Keratinocyte (primary cell): ENCODE measurements around the gene SIK3. TPM values are rescaled to one million over a fixed set of nuclear protein-coding genes. Genes with fewer than 3 reads are reported as not detected.

Experiments
- DNase-seq: peaks from one replicate; pipeline ENCODE4 v3.0.0-alpha.2; 2011; ENCODE audit warnings: low read depth, missing footprints, low spot score
- FAIRE-seq: peaks from 2 replicates; lab custom pipeline; 2011; peaks lifted over from hg19 to GRCh38; lab: Jason Lieb, UNC
- H2AFZ ChIP-seq: 2 replicates; pipeline ENCODE4 v1.6.0; 2012; ENCODE audit warnings: low read length, control low read depth, inconsistent platforms; ENCODE audit not compliant: control insufficient read depth
- H3K27ac ChIP-seq: 2 replicates; pipeline ENCODE4 v1.5.1; 2011; ENCODE audit warnings: low read length; ENCODE audit not compliant: control insufficient read depth, insufficient read depth
- H3K27me3 ChIP-seq: 3 replicates; pipeline ENCODE4 v1.6.0; 2011; ENCODE audit warnings: low read length; ENCODE audit not compliant: control insufficient read depth, insufficient read depth; ENCODE audit errors: extremely low read depth
- H3K36me3 ChIP-seq, 2 experiments: 2 replicates in 1 of 2; 3 replicates in 1 of 2; pipeline ENCODE4 v1.5.1; 2011; ENCODE audit warnings: low read length in 2 of 2, mild to moderate bottlenecking in 1 of 2; ENCODE audit not compliant: control insufficient read depth in 2 of 2, insufficient read depth in 2 of 2; ENCODE audit errors: extremely low read depth in 1 of 2
- H3K4me1 ChIP-seq: 3 replicates; pipeline ENCODE4 v1.5.1; 2011; ENCODE audit warnings: low read length; ENCODE audit not compliant: control insufficient read depth, insufficient read depth; ENCODE audit errors: extremely low read depth
- H3K4me2 ChIP-seq: 3 replicates; pipeline ENCODE4 v1.6.0; 2011; ENCODE audit warnings: low read depth, low read length; ENCODE audit not compliant: control insufficient read depth, insufficient read depth; ENCODE audit errors: extremely low read depth
- H3K4me3 ChIP-seq, 3 experiments: fragments of 200-600 bp in 1 of 3; sonication (generic) in 1 of 3; 2 replicates in 2 of 3; 3 replicates in 1 of 3; pipeline ENCODE4 v1.5.1; 2011 to 2016; ENCODE audit warnings: low read length in 3 of 3, mild to moderate bottlenecking in 3 of 3, control low read depth in 2 of 3, inconsistent platforms in 1 of 3, low read depth in 1 of 3, mixed read lengths in 1 of 3, mixed run types in 1 of 3, moderate library complexity in 1 of 3; ENCODE audit not compliant: control insufficient read depth in 2 of 3, insufficient read depth in 2 of 3; ENCODE audit errors: extremely low read depth in 1 of 3
- H3K79me2 ChIP-seq: 2 replicates; pipeline ENCODE4 v1.6.0; 2012; ENCODE audit warnings: low read length; ENCODE audit not compliant: control insufficient read depth, insufficient read depth
- H3K9ac ChIP-seq: 3 replicates; pipeline ENCODE4 v1.6.0; 2011; ENCODE audit warnings: low read length; ENCODE audit not compliant: control insufficient read depth, insufficient read depth; ENCODE audit errors: extremely low read depth
- H3K9me1 ChIP-seq: 3 replicates; pipeline ENCODE4 v1.6.0; 2011; ENCODE audit warnings: low read length; ENCODE audit not compliant: control insufficient read depth, insufficient read depth; ENCODE audit errors: extremely low read depth
- H3K9me3 ChIP-seq: 2 replicates; pipeline ENCODE4 v1.5.1; 2012; ENCODE audit warnings: low read depth, low read length; ENCODE audit not compliant: control insufficient read depth
- H4K20me1 ChIP-seq: 3 replicates; pipeline ENCODE4 v1.6.0; 2011; ENCODE audit warnings: low read length; ENCODE audit not compliant: control insufficient read depth, insufficient read depth; ENCODE audit errors: extremely low read depth
- CTCF ChIP-seq, 3 experiments: IDR thresholded peaks in 1 of 3; conservative IDR thresholded peaks in 1 of 3; optimal IDR thresholded peaks in 1 of 3; 2 replicates in 2 of 3; 3 replicates in 1 of 3; pipeline versions ENCODE3 to v1.5.1; 2011; ENCODE audit warnings: low read length in 3 of 3, mild to moderate bottlenecking in 3 of 3, moderate library complexity in 2 of 3, control low read depth in 1 of 3, inconsistent platforms in 1 of 3; ENCODE audit not compliant: insufficient read depth in 2 of 3; ENCODE audit errors: extremely low read depth in 1 of 3
- EZH2 ChIP-seq: IDR thresholded peaks from one replicate; pipeline ENCODE4 v1.6.1; 2012; ENCODE audit warnings: inconsistent platforms, mild to moderate bottlenecking, low read length, moderate library complexity
- dilution Hi-C: fragments of 300-500 bp; cut with MboI; formaldehyde crosslinking; loops from one replicate; pipeline ENCODE4 v1.7.0; 2020; ENCODE audit warnings: low sequenced_read_pairs; ENCODE audit not compliant: extremely low pct_ligation_motif_present
- polyA plus RNA-seq, 5 experiments: library from polyadenylated mRNA; depleted of rRNA in 3 of 5; stranded (reverse) in 3 of 5; stranded (forward) in 1 of 5; unstranded in 1 of 5; fragments of >200 nt; gene quantifications; 1 replicate in 1 of 5; 2 replicates in 3 of 5; 3 replicates in 1 of 5; pipeline versions ENCODE4 v1.2.1 to v1.2.3, GENCODE V29; 2011 to 2012; ENCODE audit warnings: missing spikeins in 2 of 5, low read depth in 1 of 5, low replicate concordance in 1 of 5

Gene SIK3
- polyA plus RNA-seq, 1 donor (not counting 4 experiments of a cell fraction or from before 2014, with no cell fraction given): 8.2 TPM

GRCh38 chr11:116916052-116916451, 182.2 kb downstream of the SIK3 start:
- Histone ChIP-seq H3K4me2 (no peak overlapping the region), H3K4me1 (peaks cover 3% of the 10 kb centered on the region), H4K20me1 (no peaks in the 10 kb centered on the region), H2AFZ (no peak overlapping the region), H3K27ac (no peak overlapping the region), H3K36me3 (peaks cover 0 to 4% of the 10 kb centered on the region in 2 experiments), H3K4me3 (no peak overlapping the region), H3K9ac (no peak overlapping the region), H3K27me3 (no peaks in the 10 kb centered on the region), H3K9me1 (no peaks in the 10 kb centered on the region), H3K79me2 (no peaks in the 10 kb centered on the region), H3K9me3 (no peaks in the 10 kb centered on the region)
- dilution Hi-C loops: no loop called here
- TF ChIP-seq CTCF (optimal IDR thresholded peaks at IDR 0.05 in 1 of 3, IDR thresholded peaks at IDR 0.05 in 1 of 3, conservative IDR thresholded peaks at IDR 0.05 in 1 of 3; ENCODE audit: extremely low read depth in 1 of 3, insufficient read depth in 2 of 3, low read length in 3 of 3) (no peak), EZH2 (no peak)
- no peak for DNase-seq
- FAIRE-seq: no peak

DNA sequence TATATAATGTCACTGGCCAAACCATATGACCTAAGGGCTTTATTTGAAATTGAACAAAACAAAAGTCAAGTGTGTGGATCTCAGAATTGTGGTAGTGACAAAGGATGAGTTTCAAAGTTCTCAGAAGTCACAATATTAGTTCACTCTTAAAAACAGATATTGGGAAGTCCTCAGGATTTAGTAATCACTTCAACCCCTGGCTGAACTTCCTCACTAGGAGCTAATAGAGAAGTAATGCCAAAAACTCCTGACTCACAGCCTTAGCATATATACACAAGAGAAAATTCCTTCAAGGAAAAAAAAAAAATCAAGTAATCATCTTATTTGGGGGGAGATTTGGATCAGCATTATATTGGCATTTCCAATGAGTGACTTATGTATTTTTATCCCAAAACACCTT, 185.2 kb downstream of the SIK3 start:
- Histone ChIP-seq H2AFZ (no peak overlapping the region), H4K20me1 (no peaks in the 10 kb centered on the region), H3K27ac (no peak overlapping the region), H3K36me3 (peaks cover 0 to 2% of the 10 kb centered on the region in 2 experiments), H3K4me2 (no peak overlapping the region), H3K9ac (no peak overlapping the region), H3K9me1 (no peaks in the 10 kb centered on the region), H3K9me3 (no peaks in the 10 kb centered on the region), H3K27me3 (no peaks in the 10 kb centered on the region), H3K79me2 (peaks cover 2% of the 10 kb centered on the region), H3K4me1 (peaks cover 3% of the 10 kb centered on the region), H3K4me3 (no peak overlapping the region)
- no peak for TF ChIP-seq CTCF (optimal IDR thresholded peaks at IDR 0.05 in 1 of 3, IDR thresholded peaks at IDR 0.05 in 1 of 3, conservative IDR thresholded peaks at IDR 0.05 in 1 of 3; ENCODE audit: extremely low read depth in 1 of 3, insufficient read depth in 2 of 3, low read length in 3 of 3)
- no peak for TF ChIP-seq EZH2
- FAIRE-seq: no peak
- dilution Hi-C loops: no loop called here
- DNase-seq: no peak
